Spleen (tissue), 11 donors: ENCODE measurements around the gene TMEM53. TPM values are rescaled to one million over a fixed set of nuclear protein-coding genes. Genes with fewer than 3 reads are reported as not detected.

Experiments used
- DNase-seq: peaks from one replicate; pipeline ENCODE4 v3.0.0-alpha.2; 2020
- H3K27ac ChIP-seq, 8 donors: fragments of 200-600 bp; sonication (generic) in 7 of 8; 1 replicate in 4 of 8; 2 replicates in 4 of 8; pipeline versions ENCODE4 v1.5.0 to v1.8.0; 2016 to 2021; ENCODE audit warnings: inconsistent platforms in 4 of 8, mild to moderate bottlenecking in 4 of 8, moderate library complexity in 1 of 8
- H3K27me3 ChIP-seq, 7 donors: fragments of 200-600 bp; sonication (generic) in 6 of 7; replicated peaks in 1 of 7; 1 replicate in 4 of 7; 2 replicates in 3 of 7; pipeline versions ENCODE4 v1.5.0 to v1.8.0; 2016 to 2021; ENCODE audit warnings: inconsistent platforms in 3 of 7, mild to moderate bottlenecking in 1 of 7
- H3K36me3 ChIP-seq, 6 donors: fragments of 200-600 bp; sonication (generic) in 5 of 6; 1 replicate in 4 of 6; 2 replicates in 2 of 6; pipeline versions ENCODE4 v1.5.0 to v1.8.0; 2016 to 2021; ENCODE audit warnings: inconsistent platforms in 2 of 6
- H3K4me1 ChIP-seq, 6 donors: fragments of 200-600 bp; sonication (generic) in 5 of 6; 1 replicate in 3 of 6; 2 replicates in 3 of 6; pipeline versions ENCODE4 v1.5.0 to v1.8.0; 2016 to 2021; ENCODE audit warnings: inconsistent platforms in 3 of 6
- H3K4me3 ChIP-seq, 8 donors: fragments of 200-600 bp; sonication (generic) in 7 of 8; 1 replicate in 4 of 8; 2 replicates in 4 of 8; pipeline versions ENCODE4 v1.5.0 to v1.8.0; 2016 to 2021; ENCODE audit warnings: inconsistent platforms in 4 of 8, mild to moderate bottlenecking in 4 of 8, moderate library complexity in 2 of 8
- H3K9me3 ChIP-seq, 8 donors: fragments of 200-600 bp; sonication (generic) in 7 of 8; 1 replicate in 4 of 8; 2 replicates in 4 of 8; pipeline versions ENCODE4 v1.5.0 to v1.8.0; 2016 to 2021; ENCODE audit warnings: inconsistent platforms in 4 of 8
- POLR2A ChIP-seq, 3 donors: fragments of 450-650 bp; IDR thresholded peaks; one replicate each; pipeline ENCODE4 v1.5.1; 2017; ENCODE audit warnings: antibody characterized with exemption in 3 of 3, mild to moderate bottlenecking in 1 of 3
- POLR2AphosphoS5 ChIP-seq, 3 donors: sonication (generic); formaldehyde crosslinking; IDR thresholded peaks; one replicate each; pipeline ENCODE4 v1.5.1; 2017; ENCODE audit warnings: antibody characterized with exemption in 3 of 3
- WGBS, 5 donors: extraction: QIAGEN DNeasy Blood & Tissue Kit in 3 of 5; methylation state at CpG; one replicate each; pipeline versions ENCODE4 v1.1.5 to v1.1.7; 2013 to 2018; 5-methylcytosine and 5-hydroxymethylcytosine counted together
- intact Hi-C: fragments of 100-400 bp; cut with DNase I; formaldehyde crosslinking; loops from one replicate; pipeline ENCODE4 v1.15.0; 2023; ENCODE audit warnings: low total_unique reads
- polyA plus RNA-seq, 3 donors: library from polyadenylated mRNA; stranded (reverse); fragments of 200-250 nt; gene quantifications; one replicate each; pipeline ENCODE4 v1.2.1, GENCODE V29; 2013
- total RNA-seq, 7 donors: library from RNA; depleted of rRNA in 3 of 7; stranded (reverse); fragments of >200 nt in 3 of 7; fragmentation: NEBNext Ultra II Directional in 4 of 7; extraction: Animal tissue kit (Norgen Biotek cat#: 25700) in 4 of 7; gene quantifications; one replicate each; pipeline versions ENCODE4 v1.1.0 to v1.2.1, GENCODE V29; 2016 to 2021
- TF ChIP-seq, protein P1 (sequence below), 11 experiments: fragments of 200-600 bp in 7 of 11; fragments of 450-650 bp in 4 of 11; sonication (generic) in 4 of 11; IDR thresholded peaks in 8 of 11; conservative IDR thresholded peaks in 3 of 11; 1 replicate in 7 of 11; 2 replicates in 4 of 11; pipeline versions ENCODE4 v1.4.0 to v1.8.0; 2016 to 2021; ENCODE audit warnings: antibody characterized with exemption in 11 of 11, inconsistent platforms in 4 of 11, mild to moderate bottlenecking in 1 of 11
- donor health status: healthy with polysubstance abuse.
- donor health status: DM: no; HTN: no; CAD: no; lungs with moderate emphysema.
- donor health status: DM: no; HTN: no; CAD: no.
- donor health status: Bipolar disorder and iron deficiency.
- donor health status: healthy.
- donor health status: DM: no; HTN: no; CAD: no.
- donor health status: DM: yes; HTN: yes; CAD: no.

Gene TMEM53
- total and polyA plus RNA-seq, 10 donors = 4.3 to 7.5 (median 5.4) TPM

DNA sequence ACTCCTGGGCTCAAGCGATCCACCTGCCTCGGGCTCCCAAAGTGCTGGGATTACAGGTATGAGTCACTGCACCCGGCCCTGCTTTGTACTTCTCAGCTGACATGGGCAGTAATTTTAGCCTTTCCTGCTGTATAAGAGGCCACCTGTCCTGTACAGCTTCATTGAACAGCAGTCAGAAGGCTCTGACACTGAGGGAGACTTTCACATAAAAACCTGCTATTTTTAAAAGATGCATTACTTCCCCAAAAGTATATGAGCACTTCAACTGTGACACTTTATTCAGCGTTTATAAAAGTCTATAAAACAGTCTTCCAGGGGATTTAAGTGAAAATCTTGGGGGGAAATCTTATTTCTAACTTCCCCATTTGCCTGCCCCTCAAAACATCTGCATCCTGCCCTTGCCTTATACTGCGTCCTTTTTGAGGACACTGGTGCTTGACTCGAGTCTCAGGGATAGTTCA is 39.1 kb upstream of the TMEM53 start:
- intact Hi-C loops = no loop called here
- H3K36me3 ChIP-seq = no peaks in the 10 kb centered on the region
- no peak for TF ChIP-seq POLR2AphosphoS5 (IDR thresholded peaks at IDR 0.05)
- TF ChIP-seq, protein P1, sequence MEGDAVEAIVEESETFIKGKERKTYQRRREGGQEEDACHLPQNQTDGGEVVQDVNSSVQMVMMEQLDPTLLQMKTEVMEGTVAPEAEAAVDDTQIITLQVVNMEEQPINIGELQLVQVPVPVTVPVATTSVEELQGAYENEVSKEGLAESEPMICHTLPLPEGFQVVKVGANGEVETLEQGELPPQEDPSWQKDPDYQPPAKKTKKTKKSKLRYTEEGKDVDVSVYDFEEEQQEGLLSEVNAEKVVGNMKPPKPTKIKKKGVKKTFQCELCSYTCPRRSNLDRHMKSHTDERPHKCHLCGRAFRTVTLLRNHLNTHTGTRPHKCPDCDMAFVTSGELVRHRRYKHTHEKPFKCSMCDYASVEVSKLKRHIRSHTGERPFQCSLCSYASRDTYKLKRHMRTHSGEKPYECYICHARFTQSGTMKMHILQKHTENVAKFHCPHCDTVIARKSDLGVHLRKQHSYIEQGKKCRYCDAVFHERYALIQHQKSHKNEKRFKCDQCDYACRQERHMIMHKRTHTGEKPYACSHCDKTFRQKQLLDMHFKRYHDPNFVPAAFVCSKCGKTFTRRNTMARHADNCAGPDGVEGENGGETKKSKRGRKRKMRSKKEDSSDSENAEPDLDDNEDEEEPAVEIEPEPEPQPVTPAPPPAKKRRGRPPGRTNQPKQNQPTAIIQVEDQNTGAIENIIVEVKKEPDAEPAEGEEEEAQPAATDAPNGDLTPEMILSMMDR (IDR thresholded peaks at IDR 0.05 in 8 of 11, conservative IDR thresholded peaks at IDR 0.05 in 3 of 11) = no peak
- no peak for TF ChIP-seq POLR2A (IDR thresholded peaks at IDR 0.05)

GRCh38 chr1:44707959-44708831 is 33.9 kb upstream of the TMEM53 start:
- Histone ChIP-seq H3K27ac (peak overlapping the region in 2 of 8 donors; percentile 13 to 51), H3K36me3 (no peaks in the 10 kb centered on the region), H3K9me3 (no peaks in the 10 kb centered on the region), H3K4me3 (peak overlapping the region in 1 of 8 donors; percentile 43), H3K4me1 (peaks cover 0 to 33% (median 15%) of the 10 kb centered on the region in 6 donors), H3K27me3 (peaks cover 0 to 4% (median 0%) of the 10 kb centered on the region in 7 donors)
- TF ChIP-seq, protein P1 (IDR thresholded peaks at IDR 0.05 in 8 of 11, conservative IDR thresholded peaks at IDR 0.05 in 3 of 11) = peak; percentile 36 to 82 (median 68)
- TF ChIP-seq POLR2AphosphoS5 (IDR thresholded peaks at IDR 0.05) = no peak
- DNase-seq = peak; percentile 34
- intact Hi-C loops = no loop called here
- 37 to 41% (median 38%) methylated on average over 15 of the region's 15 CpGs for WGBS, 5 donors

More for the DNA sequence above, 39.1 kb upstream of the TMEM53 start:
- WGBS, 5 donors = 24 to 36% (median 32%) methylated on average over 5 to 6 of the region's 6 CpGs
- peak overlapping the region in 1 of 8 donors; percentile 30 for H3K4me3 ChIP-seq
- H3K27me3 ChIP-seq = peaks cover 0 to 4% (median 0%) of the 10 kb centered on the region in 7 donors
- DNase-seq = no peak
- no peaks in the 10 kb centered on the region for H3K9me3 ChIP-seq
- H3K4me1 ChIP-seq = peaks cover 10 to 67% (median 40%) of the 10 kb centered on the region in 6 donors
- peak overlapping the region in 6 of 8 donors; percentile 58 to 85 (median 75) for H3K27ac ChIP-seq

- Histone ChIP-seq H3K36me3 (no peaks in the 10 kb centered on the region), H3K27me3 (peaks cover 0 to 4% (median 0%) of the 10 kb centered on the region in 7 donors), H3K9me3 (no peaks in the 10 kb centered on the region), H3K27ac (no peak overlapping the region), H3K4me1 (peaks cover 0 to 24% (median 12%) of the 10 kb centered on the region in 6 donors), H3K4me3 (no peak overlapping the region)
- DNase-seq = peak; percentile 28
- 88 to 94% (median 92%) methylated on average over 6 of the region's 6 CpGs for WGBS, 5 donors
- no peak for TF ChIP-seq POLR2AphosphoS5 (IDR thresholded peaks at IDR 0.05)
- intact Hi-C loops = no loop called here
Observed at GRCh38 chr1:44707112-44707881, 33.0 kb upstream of the TMEM53 start.

DNA sequence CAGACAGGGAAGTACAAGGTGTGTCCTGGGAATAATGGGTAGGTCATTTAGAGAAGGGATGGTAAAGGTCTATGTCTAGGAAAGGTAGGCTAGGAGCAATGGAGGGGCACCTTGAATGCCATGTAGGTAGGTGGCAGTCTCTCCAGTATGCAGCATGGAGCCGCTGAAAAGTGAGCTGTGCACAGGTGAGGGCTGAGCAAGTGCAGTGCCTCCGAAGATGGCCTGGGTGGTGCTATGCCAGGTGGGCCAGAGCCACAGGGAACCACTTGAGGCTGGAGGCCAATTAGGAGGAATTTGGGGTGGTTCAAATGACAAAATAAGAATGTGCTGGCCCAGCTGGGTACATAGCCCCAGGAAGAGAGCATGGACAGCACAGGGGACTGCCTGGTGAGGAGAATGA is 31.7 kb upstream of the TMEM53 start:
- DNase-seq = peak; percentile 34
- TF ChIP-seq POLR2AphosphoS5 (IDR thresholded peaks at IDR 0.05) (no peak), POLR2A (IDR thresholded peaks at IDR 0.05) (no peak)
- TF ChIP-seq, protein P1 (IDR thresholded peaks at IDR 0.05 in 8 of 11, conservative IDR thresholded peaks at IDR 0.05 in 3 of 11) = no peak
- no peaks in the 10 kb centered on the region for H3K27me3 ChIP-seq
- H3K27ac ChIP-seq = no peak overlapping the region
- H3K4me3 ChIP-seq = no peak overlapping the region
- no peaks in the 10 kb centered on the region for H3K36me3 ChIP-seq
- intact Hi-C loops = no loop called here
- H3K9me3 ChIP-seq = no peaks in the 10 kb centered on the region
- 86 to 95% (median 92%) methylated on average over 2 of the region's 2 CpGs for WGBS, 5 donors
- H3K4me1 ChIP-seq = peaks cover 0 to 17% (median 9%) of the 10 kb centered on the region in 6 donors
